Prostate gland (tissue), 2 donors: Measurements from ENCODE around the gene ACOX3.

ENCODE experiments used
- CTCF ChIP-seq, 4 experiments: fragments of 200-600 bp in 2 of 4; fragments of 450-650 bp in 2 of 4; sonication (generic) in 2 of 4; IDR thresholded peaks; 1 replicate in 3 of 4; 2 replicates in 1 of 4; pipeline ENCODE4 v1.5.1; 2016 to 2019; ENCODE audit warnings: antibody characterized with exemption in 4 of 4, mild to moderate bottlenecking in 2 of 4, moderate library complexity in 2 of 4
- POLR2AphosphoS5 ChIP-seq: sonication (generic); formaldehyde crosslinking; IDR thresholded peaks from one replicate; pipeline ENCODE4 v1.6.1; 2017; ENCODE audit warnings: antibody characterized with exemption

GRCh38 chr4:8350841-8351461, 89.6 kb downstream of the ACOX3 start:
- TF ChIP-seq POLR2AphosphoS5 (no peak), CTCF (IDR thresholded peaks at IDR 0.05) (no peak)
